Measurements from ENCODE around the gene LRTM1. TPM values are rescaled to one million over a fixed set of nuclear protein-coding genes. Genes with fewer than 3 reads are reported as not detected.
A peak's percentile ranks its signal among the peaks of the same experiment; 100 is the strongest.

LRTM1 gene
- polyA plus RNA-seq, 1 donor = 96.0 TPM

DNA sequence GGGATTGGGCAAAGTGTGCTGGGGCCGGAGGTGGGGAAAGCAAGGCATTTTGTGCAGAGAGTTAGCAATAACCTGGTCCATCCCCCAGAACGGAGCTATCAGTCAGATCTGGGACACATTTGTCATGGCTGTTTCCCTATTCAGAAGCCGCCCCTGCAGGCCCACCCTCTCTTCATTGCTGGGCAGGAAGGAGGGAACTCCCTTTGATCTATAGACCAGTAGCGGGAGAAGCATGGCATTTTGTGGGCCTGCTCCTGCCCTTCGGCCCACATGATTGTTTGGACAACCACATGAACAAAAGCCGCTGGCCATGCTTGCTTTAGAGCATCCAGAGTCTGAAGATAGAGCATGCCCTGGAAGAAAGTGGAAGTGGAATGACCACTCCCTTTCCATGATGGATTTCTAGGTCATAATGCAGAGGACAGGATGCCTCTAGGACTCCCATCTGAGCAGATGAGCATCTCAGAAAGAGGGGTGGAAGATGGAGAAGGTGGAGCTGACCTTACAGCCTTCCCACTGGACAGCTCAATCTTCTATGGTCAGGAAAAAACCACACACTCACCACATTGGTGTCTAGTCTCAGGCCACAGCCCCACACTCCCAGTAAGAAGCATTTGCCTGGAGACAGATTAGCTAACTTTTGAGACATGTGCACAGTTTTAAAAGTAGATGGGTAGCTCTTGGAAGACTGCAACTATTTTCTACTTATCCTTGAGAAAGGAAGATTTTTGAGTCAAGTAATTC lies 11.9 kb upstream of the LRTM1 start:
- DNase-seq = no peak

DNA sequence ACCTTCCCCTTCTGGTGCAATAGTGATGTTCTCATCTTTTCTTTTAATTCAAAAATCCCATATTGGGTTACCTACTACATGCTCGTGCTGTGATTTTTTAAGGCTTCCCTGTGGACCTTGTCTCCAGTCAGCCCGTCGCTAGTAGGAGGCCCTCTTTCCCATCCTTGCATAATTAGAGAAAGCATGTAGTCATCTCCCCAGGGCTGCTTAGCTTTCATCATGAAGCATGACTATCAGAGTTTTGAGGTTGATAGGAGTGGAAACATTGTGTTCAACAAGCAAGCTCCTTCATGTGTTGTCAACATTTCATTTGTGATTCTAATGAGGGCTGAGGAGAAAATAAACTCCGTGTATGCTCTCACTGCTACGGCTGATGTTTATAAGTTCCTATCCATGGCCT lies 8.7 kb upstream of the LRTM1 start:
- DNase-seq = no peak

DNA sequence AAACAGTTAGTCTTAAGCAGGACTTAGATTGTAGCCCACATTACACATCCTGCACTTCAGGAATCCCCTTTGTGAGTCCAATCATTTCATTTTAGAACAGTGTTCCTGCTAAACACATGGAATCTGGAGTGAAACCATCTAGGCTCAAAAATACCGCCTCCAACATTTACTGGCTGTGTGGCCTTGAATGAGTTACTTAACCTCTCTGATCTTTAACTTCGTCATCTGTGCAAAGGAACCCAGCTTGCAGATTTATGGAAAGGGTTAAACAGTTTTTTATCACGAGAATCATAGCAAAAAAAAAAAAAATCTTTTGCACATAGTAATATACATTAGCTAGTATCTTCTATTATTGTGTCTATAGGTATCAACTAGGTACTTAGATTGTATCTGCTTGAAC lies 8.0 kb upstream of the LRTM1 start:
- no peak for DNase-seq

DNA sequence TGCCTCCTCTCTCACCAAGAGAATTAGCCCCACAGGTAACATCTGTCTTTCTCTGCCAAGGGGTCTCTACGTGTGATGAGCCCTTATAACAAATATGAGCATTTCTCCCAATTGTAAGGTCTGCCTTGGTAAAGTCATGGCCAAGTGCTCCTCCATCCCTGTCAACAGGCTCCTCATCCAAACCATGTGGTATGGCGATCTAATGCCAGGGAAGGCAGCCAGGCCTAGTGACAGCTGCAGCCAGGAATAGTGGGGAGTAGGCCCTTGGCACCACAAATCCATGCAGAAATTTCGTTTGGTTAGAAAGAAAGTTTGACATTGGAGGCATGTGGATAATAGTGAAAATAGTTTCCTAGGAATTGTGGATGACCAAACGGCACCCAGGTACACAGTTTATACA lies 4.7 kb upstream of the LRTM1 start:
- DNase-seq = peak; percentile 42

DNA sequence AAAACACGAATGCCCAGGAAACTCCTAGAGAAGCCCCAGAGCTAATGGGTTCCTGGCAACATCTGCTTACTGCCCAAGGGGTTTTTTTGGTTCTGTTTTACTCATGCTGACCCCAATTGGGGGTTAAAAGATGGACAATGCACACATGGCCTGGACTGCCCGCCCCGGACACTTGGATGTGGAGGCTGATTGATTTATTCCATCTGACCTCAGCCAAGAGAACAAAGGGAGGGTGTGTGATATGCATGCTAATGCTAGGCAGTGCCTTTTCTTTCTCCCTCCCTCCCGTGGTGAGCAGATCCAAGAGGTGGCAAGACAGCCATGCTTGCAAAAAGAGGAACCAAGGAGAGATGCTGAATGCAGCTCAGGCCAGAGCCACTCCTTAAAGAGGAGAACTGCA lies 3.3 kb upstream of the LRTM1 start:
- DNase-seq = no peak

DNA sequence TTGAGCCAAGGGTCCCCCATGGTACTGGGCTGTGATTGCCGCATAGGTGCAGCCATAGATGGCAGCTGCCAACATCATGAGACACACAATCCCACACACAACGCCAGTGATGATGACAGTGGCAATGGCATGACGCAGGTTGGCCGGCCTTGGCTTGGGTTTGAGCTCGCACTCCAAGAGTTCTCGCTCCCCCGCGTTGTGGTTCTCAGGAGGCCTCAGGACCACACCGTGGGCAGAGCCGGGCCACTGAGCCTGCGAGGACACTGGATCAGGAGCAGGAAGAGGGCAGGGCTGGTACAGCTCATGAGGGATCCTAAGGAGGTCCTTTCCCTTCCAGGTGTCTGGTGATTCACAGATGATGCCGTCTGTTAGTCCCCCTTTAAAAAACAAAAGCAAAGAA lies 9.3 kb downstream of the LRTM1 start:
- DNase-seq = no peak

DNA sequence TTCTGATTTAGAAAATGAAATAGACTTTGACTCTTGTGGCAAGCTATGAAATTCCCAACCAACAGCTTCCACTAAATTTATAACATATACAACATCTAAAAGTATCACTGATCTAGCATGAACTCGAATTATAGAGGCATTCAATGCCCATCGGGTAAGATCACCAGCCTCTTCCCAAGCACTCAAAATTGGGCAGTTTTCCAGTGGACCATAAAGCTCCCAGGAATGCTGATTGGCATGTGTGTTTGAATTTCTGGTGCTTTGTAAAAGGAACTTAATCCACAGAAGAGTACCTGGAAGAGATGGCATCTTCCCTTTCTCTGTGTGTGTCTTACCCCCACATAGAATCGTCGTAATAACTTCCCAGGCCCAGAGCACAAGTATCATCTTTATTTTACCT lies 10.0 kb downstream of the LRTM1 start:
- DNase-seq = no peak

DNA sequence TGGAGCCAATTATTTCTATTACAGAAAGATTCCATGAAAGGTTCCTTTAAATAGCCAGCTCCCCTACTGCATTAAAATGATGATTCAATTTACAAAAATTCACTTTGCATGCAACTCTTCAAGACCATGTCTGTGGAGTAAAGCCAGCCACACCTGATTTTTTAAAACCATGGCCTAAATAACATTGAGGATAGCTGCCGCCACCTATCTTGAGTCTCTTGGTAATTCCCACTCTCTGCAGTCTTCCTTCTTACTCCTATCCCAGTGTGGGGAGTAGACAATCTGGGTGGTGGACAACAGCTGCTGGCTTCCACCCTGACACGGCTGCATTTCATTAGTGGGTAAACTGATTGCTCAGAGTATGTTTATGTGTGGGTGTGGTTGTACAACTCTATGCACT lies 10.7 kb downstream of the LRTM1 start:
- no peak for DNase-seq

DNA sequence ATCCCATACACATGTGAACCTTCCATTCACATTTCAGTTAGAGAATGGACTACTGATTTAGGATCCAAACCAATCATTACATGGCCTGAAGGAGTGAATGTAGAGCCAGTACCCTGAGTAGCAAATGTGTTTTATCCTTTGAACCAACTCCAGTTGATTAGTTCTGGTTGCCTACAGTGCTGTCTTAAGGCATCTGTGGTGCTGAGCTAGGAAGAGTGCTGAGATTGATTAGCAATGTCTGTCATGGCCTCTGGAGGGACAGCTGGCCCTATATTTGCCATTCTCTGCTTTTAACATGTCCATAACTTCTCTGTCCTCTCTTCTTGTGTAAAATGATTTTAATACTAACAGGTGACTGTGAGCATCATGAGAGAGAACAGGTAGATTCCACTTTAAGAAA lies 11.1 kb downstream of the LRTM1 start:
- DNase-seq = no peak

DNA sequence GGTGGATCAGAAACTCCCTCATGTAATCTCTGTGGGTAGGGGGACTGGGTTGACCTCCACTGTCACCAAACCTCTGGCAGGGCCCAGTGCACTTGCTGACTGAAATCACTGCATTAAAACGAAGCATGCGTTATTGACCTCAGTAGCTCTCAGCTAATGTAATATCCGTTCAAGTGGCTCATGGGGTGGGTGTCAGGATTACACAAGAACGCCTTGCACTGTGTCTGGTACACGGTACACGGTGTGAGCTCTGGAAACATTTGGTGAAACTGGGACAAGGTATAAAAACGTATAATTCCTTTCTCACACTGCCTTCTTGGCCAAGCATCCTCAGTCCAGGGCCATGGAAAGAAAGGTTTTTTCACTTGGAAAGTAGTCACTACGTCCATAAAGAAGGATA lies 11.9 kb downstream of the LRTM1 start:
- no peak for DNase-seq

DNA sequence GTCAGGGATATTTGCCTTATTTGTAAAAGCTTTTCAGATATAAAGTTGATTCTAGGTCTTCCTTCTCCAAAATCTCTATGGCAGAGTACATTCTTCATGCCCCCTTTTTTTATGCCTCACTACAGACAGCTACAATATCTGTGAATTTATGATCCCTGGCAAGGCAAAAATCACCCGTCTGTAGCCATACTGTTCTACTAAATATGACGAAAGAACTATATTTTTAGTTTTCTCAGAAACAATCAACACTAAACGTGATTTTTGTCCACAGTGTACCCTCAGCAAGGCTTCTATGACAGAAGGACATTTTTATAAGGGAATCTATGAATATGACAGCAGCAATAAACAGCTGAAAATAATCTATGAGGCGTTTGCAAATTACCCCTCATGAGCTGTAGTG lies 12.7 kb downstream of the LRTM1 start:
- DNase-seq = no peak

DNA sequence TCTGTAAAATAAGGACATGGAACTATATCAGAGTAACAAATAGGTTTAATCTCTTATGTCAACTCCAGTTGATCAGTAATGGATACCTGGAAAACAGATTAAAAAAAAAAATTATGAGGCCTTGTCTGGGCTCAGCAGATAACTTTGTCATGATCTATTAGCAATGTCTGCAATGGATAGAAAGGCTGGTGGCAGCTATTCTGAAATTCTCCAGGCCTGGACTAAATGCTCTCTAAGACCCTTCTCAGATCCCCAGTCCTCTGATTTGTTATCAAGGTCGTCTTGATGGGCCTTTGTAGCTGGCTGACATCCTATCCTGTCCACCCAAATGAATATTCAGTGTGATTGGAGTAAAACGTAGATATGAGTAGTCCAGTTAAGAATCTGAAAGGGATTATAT lies 13.7 kb downstream of the LRTM1 start:
- DNase-seq = no peak

DNA sequence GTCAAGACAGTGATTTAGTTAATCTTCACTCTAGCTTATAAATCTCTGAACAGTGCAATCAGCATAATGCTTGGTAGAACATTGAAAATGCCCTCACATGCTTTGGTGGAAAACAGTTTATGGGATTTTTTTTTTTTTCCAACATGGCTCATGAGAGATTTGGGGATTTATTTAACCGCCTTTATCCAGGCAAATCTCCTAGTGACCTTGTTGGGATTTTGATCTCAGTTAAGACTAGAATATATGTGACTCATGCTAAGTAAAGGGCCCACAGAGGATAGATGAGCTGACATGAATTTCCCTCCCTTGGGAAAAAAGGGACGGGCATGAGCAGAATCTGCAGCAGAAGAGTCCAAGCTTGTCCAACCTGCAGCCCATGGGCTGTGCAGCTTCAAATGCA lies 18.7 kb downstream of the LRTM1 start:
- no peak for DNase-seq

DNA sequence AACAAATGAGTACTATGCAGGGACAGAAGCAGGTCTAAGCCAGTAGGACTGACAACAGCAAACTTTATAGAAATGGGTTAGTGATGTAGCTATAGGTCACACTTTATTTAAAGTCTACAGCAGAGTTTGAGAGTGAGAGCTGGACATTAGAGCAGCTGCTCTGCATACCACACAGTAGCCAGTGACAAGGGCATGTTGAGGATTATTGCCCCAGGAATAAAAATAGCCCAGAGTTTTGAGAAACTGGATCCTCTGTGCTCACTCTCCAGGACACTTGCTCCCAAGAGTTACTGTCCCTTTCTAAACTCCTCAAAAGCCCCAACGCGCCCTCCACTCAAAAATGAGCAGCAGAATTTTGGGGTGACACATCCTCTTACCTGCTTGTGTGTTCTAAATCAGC lies 21.1 kb downstream of the LRTM1 start:
- no peak for DNase-seq

DNA sequence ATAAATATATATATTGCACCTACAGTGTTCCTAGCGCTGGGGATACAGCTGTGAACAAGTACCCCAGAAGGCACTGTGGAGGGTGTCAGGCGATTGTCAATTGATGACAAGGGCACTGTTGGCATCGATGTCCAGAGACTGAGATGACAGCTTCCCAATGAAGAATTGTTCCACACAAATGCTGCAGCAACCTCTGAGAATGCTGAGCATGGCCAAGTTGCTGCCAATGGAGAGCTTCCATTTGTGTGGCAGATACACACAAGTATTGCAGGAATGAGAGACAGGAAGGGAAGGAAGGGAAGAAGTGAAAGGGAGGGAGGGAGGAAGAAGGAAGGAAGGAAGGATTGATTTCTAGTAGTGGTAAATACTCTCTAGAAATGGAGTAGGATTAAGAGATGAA lies 21.9 kb downstream of the LRTM1 start:
- DNase-seq = no peak

DNA sequence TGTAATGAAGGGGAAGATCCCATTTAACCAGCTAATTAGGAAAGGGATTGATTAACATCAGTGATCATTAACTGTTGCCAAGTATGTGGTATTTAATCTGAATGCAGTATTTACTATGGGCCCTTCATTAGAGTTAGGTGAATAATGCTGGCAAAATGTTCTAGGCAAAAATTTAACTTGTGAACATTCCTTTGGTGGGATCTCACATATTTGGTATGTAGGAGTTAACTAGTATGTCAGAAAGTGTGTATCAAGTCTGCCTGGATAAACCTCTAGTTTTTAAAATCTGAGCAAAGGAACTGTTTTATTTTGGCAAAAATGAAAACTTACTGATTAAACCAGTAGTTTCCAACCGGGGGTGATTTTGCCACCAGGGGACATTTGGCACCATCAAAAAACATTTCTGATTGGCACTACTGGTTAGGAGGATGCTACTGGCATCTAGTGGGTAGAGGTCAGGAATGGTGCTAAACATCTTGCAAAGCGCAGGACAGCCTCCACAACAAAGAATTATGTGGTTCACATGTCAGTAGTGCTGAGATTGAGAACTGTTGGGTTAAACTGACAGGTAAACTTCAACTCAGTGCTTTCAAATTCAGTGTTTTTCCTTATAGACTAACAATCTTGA lies 22.5 kb downstream of the LRTM1 start:
- DNase-seq = no peak

DNA sequence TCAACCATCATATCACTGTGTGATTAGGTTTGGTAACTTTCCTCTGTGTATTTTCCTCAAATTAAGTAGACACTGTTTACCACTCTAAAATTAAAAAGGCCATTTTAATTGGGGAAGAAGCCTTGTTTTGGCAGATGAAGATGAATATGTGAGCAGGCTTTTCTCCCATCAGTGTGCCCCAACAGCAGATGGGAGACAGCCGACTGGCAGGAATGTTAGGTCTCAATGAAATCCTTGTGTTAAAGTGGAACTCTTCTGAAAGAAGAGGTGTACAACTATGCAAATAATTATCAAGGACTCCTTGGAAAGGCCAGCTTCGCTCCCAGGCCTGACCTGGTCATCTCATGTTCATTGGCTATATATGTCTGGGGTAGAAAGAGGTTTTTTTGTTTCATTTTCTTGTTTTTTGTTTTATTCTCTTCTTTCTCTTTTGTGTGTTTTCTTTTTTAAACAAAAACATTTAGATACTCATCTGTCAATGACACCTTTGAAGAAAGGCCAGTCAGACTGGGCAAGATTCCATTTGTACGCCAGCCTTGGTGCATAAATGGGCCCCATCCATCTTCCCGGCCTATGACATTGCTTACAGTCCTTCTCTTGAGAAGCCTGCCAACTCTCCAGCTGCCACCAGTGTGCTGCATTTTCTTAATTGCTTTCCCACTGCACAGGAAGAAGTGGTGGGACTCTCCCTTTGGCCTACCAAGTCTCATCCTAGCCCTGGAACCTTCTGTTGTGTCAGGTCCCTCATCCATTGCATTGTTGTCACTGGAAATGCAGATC lies 25.8 kb downstream of the LRTM1 start:
- DNase-seq = no peak

DNA sequence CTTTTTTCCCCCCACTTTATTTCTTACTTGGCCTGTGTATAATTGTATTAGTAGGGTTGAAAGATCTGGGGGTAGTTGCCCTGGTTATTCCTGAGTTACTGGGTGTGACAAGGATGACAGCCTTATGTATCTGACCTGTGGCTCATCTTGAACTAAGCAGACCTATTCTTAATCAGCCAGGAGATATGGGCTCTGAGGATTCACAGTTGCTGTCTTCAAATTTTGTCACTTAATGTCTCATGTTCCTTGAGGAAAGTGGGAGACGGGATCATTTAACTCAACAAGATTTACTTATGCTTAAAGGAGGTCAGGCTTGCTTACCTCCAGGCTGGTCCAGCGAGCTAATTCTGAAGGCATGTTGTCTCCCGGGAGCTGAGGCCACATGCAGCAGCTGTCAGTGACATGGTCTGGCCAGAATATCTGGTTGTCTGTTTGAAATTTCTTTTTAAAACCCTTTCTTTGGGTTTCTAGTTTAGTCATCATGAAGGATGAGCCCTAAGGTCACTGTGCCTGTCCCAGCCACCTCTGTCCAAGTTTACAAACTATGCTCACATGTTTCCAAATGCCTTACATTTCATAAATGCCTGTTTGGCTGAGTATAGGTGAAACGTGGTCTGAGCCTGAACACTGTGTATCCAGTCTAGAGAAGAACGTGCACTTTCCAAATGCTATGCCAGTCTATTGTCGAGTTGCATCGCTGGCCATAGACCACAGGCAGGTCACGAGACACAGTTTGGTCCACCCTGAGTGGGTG lies 26.8 kb downstream of the LRTM1 start:
- no peak for DNase-seq

DNA sequence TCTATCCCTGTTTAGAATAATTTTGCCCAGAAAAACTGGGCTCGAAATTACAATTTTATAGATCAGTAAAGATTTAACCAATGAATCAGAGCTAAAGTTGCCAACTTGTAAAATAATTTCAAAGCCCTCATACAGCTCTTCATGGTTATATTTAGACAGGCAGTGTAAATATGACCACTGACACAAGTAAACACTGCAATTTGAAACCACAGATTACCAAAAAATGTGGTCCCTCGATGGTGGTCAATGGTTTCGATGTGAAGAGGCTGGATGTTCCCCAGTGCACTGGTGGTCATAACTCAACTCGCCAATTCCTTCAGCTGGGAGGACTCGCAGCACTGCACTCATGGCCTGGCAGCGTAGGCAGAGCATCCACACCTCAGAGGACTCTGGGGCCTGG lies 28.6 kb downstream of the LRTM1 start:
- no peak for DNase-seq

DNA sequence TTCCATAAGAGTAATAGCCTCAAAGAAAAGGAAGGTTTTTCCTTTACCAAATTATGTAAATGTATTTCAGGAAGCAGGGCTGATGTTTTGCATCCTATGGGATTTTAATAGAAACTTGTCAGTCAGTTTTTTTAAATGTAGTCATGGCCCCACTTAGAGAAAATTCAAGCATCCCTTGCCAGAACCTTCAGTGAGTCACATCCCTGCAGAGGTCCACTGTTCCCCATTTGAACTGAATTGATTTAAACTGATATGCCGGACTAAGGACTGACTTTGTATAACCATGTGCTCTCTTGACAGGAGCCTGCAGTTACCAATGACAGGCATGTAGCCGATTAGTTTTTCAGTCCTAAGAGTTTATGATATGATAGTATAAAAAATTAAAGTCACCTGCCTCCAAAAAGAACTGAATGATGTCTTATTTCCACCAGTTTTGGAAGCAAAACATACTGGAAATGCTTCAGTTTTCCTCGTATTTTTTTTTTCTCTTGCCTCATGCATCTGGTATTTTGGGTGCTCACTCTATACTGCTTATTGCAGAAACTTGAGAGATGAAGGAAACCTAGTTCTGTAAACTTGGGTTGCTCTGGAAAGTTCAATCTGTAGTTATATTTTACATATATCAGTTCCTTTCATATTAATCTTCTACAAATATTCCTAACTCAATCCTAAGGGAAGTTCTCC lies 30.7 kb downstream of the LRTM1 start:
- no peak for DNase-seq

DNA sequence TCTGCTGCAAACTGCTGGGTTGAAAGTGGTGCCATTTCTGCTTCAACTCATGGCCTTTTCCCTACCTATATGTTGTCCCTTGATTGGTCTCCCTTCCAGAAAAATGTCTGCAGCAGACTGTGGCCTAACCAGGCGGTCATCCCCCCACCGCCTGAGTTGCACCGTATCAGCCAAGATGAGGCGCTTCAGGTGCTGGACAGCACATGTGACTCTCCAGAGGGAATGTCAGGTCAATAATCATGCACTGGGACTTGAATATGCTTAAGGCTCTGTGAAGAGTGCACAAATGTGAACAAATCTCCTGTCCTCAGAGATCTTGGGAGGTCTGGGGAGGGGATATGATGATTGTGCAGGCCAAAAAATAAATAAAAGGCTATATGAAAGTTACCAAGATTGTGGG lies 32.2 kb downstream of the LRTM1 start:
- no peak for DNase-seq

DNA sequence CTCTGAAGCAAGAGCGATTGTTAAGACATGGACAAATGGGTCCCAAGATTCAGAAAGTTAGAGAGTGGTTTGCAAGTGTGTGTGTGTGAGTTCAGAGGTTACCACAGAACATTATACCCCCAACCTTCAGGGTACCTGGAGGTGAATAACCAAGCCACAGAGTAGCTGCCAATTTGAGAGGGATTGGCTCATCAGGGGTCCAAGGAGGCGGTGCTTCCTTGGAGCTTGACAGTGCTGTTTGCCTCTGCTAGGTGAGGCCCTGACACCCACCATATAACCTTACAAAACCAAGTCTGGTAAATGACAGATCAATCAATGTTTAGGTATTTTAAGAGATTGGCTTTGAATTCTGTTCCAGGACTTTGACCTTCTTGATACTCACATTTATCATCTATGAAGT lies 35.7 kb downstream of the LRTM1 start:
- no peak for DNase-seq

DNA sequence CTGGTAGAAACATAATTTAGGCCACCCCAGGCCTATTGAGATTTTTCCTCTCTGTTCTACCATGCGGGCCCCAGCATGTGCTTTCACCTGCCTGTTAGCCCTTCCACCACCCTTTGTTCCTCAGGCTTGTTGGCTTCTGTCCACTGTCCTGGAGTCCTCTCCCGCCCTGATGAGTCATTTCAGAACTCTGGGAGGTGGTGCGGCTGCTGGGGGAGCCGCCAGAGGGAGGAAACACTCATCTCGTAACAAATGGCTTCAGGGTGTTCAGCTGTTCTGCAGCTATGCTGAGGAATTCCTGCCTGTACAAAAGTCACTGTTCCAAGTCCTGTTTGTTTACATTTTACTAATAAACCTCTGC lies 36.3 kb downstream of the LRTM1 start:
- DNase-seq = peak; percentile 76
